HCT116 (cell line): ENCODE results near the gene MAPKBP1.

Experiments
- CEBPB ChIP-seq: IDR thresholded peaks from 2 replicates; pipeline ENCODE4 v1.6.1; 2012; ENCODE audit warnings: low read depth
- CTCF ChIP-seq, 3 experiments: fragments of 200-600 bp in 1 of 3; sonication (generic) in 1 of 3; IDR thresholded peaks in 2 of 3; conservative IDR thresholded peaks in 1 of 3; 2 replicates each; pipeline ENCODE4 v1.5.1; 2012 to 2017; ENCODE audit warnings: low read depth in 2 of 3, low read length in 2 of 3, antibody characterized with exemption in 1 of 3, borderline replicate concordance in 1 of 3, control low read depth in 1 of 3, mild to moderate bottlenecking in 1 of 3, mixed read lengths in 1 of 3, mixed run types in 1 of 3, moderate library complexity in 1 of 3; ENCODE audit not compliant: insufficient read depth in 1 of 3
- EGR1 ChIP-seq: IDR thresholded peaks from 2 replicates; pipeline ENCODE4 v1.6.1; 2012; ENCODE audit warnings: low read depth
- EZH2 ChIP-seq: fragments of 200-600 bp; sonication (generic); IDR thresholded peaks from 2 replicates; pipeline ENCODE4 v1.6.1; 2017; ENCODE audit warnings: antibody characterized with exemption, mixed run types
- EZH2phosphoT487 ChIP-seq: fragments of 200-600 bp; IDR thresholded peaks from 2 replicates; pipeline ENCODE4 v1.6.1; 2018; ENCODE audit warnings: antibody characterized with exemption, borderline replicate concordance
- POLR2A ChIP-seq: IDR thresholded peaks from 2 replicates; pipeline ENCODE4 v1.7.0; 2011; ENCODE audit warnings: borderline replicate concordance; ENCODE audit not compliant: insufficient read depth, insufficient read length; ENCODE audit errors: extremely low read depth
- SP1 ChIP-seq: IDR thresholded peaks from 2 replicates; pipeline ENCODE4 v1.6.1; 2012; ENCODE audit warnings: low read depth
- SRF ChIP-seq: IDR thresholded peaks from 2 replicates; pipeline ENCODE4 v1.6.1; 2012; ENCODE audit warnings: low read depth
- TCF7L2 ChIP-seq: IDR thresholded peaks from 2 replicates; pipeline ENCODE4 v1.7.0; 2011; ENCODE audit warnings: borderline replicate concordance, inconsistent platforms; ENCODE audit not compliant: insufficient read depth, insufficient read length; ENCODE audit errors: extremely low read depth
- ZNF274 ChIP-seq: fragments of 200-500 bp; sonication (Bioruptor generic); IDR thresholded peaks from 2 replicates; pipeline ENCODE4 v1.6.1; 2014; ENCODE audit warnings: mild to moderate bottlenecking, low read depth, low read length, inconsistent platforms
- TF ChIP-seq, protein P1 (sequence below): IDR thresholded peaks from 2 replicates; pipeline ENCODE4 v1.6.1; 2012
- TF ChIP-seq, protein P2 (sequence below): IDR thresholded peaks from 2 replicates; pipeline ENCODE4 v1.6.1; 2011; ENCODE audit warnings: mild to moderate bottlenecking, low read length, moderate library complexity; ENCODE audit not compliant: insufficient replicate concordance; ENCODE audit errors: extremely low read depth
- TF ChIP-seq, protein P3 (sequence below): IDR thresholded peaks from 2 replicates; pipeline ENCODE4 v1.6.1; 2012

- TF ChIP-seq SRF: no peak
- no peak for TF ChIP-seq POLR2A
- no peak for TF ChIP-seq EZH2
- TF ChIP-seq CTCF (IDR thresholded peaks at IDR 0.05 in 2 of 3, conservative IDR thresholded peaks at IDR 0.05 in 1 of 3; ENCODE audit: borderline replicate concordance in 1 of 3, insufficient read depth in 1 of 3, low read depth in 2 of 3, low read length in 2 of 3): no peak
- TF ChIP-seq, protein P1, sequence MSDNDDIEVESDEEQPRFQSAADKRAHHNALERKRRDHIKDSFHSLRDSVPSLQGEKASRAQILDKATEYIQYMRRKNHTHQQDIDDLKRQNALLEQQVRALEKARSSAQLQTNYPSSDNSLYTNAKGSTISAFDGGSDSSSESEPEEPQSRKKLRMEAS: no peak
- no peak for TF ChIP-seq EZH2phosphoT487
- no peak for TF ChIP-seq CEBPB
- no peak for TF ChIP-seq TCF7L2
- TF ChIP-seq, protein P2, sequence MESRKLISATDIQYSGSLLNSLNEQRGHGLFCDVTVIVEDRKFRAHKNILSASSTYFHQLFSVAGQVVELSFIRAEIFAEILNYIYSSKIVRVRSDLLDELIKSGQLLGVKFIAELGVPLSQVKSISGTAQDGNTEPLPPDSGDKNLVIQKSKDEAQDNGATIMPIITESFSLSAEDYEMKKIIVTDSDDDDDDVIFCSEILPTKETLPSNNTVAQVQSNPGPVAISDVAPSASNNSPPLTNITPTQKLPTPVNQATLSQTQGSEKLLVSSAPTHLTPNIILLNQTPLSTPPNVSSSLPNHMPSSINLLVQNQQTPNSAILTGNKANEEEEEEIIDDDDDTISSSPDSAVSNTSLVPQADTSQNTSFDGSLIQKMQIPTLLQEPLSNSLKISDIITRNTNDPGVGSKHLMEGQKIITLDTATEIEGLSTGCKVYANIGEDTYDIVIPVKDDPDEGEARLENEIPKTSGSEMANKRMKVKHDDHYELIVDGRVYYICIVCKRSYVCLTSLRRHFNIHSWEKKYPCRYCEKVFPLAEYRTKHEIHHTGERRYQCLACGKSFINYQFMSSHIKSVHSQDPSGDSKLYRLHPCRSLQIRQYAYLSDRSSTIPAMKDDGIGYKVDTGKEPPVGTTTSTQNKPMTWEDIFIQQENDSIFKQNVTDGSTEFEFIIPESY: no peak
- TF ChIP-seq SP1: no peak
- TF ChIP-seq EGR1: no peak
- TF ChIP-seq, protein P3, sequence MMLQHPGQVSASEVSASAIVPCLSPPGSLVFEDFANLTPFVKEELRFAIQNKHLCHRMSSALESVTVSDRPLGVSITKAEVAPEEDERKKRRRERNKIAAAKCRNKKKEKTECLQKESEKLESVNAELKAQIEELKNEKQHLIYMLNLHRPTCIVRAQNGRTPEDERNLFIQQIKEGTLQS: no peak
- TF ChIP-seq ZNF274: no peak
Measured at GRCh38 chr15:41851167-41851523, 76.9 kb downstream of the MAPKBP1 start.
